H1 (cell line): Measurements from ENCODE around the gene OSBPL5. TPM values are rescaled to one million over a fixed set of nuclear protein-coding genes. Genes with fewer than 3 reads are reported as not detected.

Source experiments
- CEBPB ChIP-seq: IDR thresholded peaks from 2 replicates; pipeline ENCODE4 v1.6.1; 2012; ENCODE audit warnings: low read depth, low read length
- CHD2 ChIP-seq: IDR thresholded peaks from 2 replicates; pipeline ENCODE4 v1.6.1; 2012; ENCODE audit warnings: low read length, improper control_type of control experiment
- EP300 ChIP-seq, 2 experiments: IDR thresholded peaks; 1 replicate in 1 of 2; 2 replicates in 1 of 2; pipeline ENCODE4 v1.6.1; 2011 to 2012; ENCODE audit warnings: low read depth in 2 of 2, low read length in 2 of 2, mild to moderate bottlenecking in 2 of 2, borderline replicate concordance in 1 of 2, inconsistent platforms in 1 of 2, moderate library complexity in 1 of 2
- HDAC2 ChIP-seq, 2 experiments: fragments of 300-600 bp in 1 of 2; sonication (generic) in 1 of 2; IDR thresholded peaks; 2 replicates each; pipeline ENCODE4 v1.6.1; 2011 to 2012; ENCODE audit warnings: low read depth in 2 of 2, low read length in 2 of 2, mild to moderate bottlenecking in 2 of 2, moderate library complexity in 2 of 2, borderline replicate concordance in 1 of 2, inconsistent platforms in 1 of 2
- JUN ChIP-seq: IDR thresholded peaks from 2 replicates; pipeline ENCODE4 v1.6.1; 2011; ENCODE audit warnings: low read depth, mild to moderate bottlenecking, improper control_type of control experiment, low read length
- SIRT6 ChIP-seq: IDR thresholded peaks from one replicate; pipeline ENCODE4 v1.7.1; 2012; ENCODE audit warnings: low read length, inconsistent platforms
- SP4 ChIP-seq: IDR thresholded peaks from 2 replicates; pipeline ENCODE4 v1.6.1; 2012; ENCODE audit warnings: low read length, inconsistent platforms
- SUZ12 ChIP-seq: fragments of 200-600 bp; sonication (generic); IDR thresholded peaks from 2 replicates; pipeline ENCODE4 v1.6.1; 2012; ENCODE audit warnings: mild to moderate bottlenecking, inconsistent platforms, low read length, moderate library complexity, mixed read lengths
- polyA plus RNA-seq, 7 experiments: library from polyadenylated mRNA; depleted of rRNA in 3 of 7; stranded (reverse) in 5 of 7; unstranded in 2 of 7; fragments of >200 nt in 5 of 7; fragments of 200-250 nt in 2 of 7; gene quantifications; 1 replicate in 5 of 7; 2 replicates in 1 of 7; 4 replicates in 1 of 7; pipeline versions ENCODE4 v1.2.1 to v1.2.3, GENCODE V29; 2011 to 2013; ENCODE audit warnings: missing spikeins in 2 of 7, mixed read lengths in 2 of 7
- total RNA-seq: library from RNA; stranded (reverse); fragmentation: NEBNext Ultra II Directional; extraction: Animal tissue kit (Norgen Biotek cat#: 25700); gene quantifications from 2 replicates; pipeline ENCODE4 v1.2.1, GENCODE V29; 2021
- TF ChIP-seq, protein P1 (sequence below): IDR thresholded peaks from 2 replicates; pipeline ENCODE4 v1.6.1; 2012; ENCODE audit warnings: inconsistent platforms

OSBPL5 gene
- total and polyA plus RNA-seq, 2 of the 8 experiments (the other 6 are each of a cell fraction or from before 2014, with no cell fraction given): 3.4 to 9.9 TPM

DNA sequence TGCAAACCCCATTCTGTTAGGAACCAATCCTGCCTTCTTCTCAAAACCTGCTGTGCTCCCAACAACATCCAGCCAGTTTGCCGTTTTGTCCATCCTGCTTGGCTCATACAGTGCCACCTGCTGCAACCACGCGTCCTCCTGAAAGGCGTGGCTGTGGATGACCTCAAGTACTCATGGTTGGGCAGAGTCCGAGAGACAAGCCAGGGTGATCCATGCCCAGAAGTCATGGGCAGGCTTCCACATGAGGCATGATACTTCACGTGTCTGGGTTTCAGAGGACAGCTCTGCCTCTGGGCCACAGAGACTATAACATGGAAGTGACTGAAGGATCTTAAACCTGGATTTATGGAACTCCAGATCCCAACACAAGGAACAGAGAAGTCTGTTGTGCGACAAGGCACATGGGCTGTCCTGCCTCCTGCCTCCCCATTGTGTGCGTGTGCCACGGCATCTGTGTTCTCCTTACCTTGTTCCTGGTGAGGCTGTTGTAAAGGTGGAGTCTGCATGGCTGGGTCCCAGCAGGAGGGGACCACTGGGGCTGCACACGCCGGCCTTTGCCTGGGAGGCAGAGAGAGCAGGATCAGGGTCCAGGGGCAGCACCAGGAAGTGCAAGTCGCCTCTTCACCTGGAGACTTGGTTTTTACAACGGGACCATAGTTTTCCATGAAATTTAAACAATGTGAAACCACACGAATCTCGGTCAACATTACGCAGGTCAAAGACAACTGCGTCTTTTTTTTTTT lies 123.2 kb downstream of the OSBPL5 start (continued):
- TF ChIP-seq JUN (no peak), EP300 (IDR thresholded peaks at IDR 0.05; ENCODE audit: borderline replicate concordance in 1 of 2, low read depth in 2 of 2, low read length in 2 of 2) (no peak), HDAC2 (IDR thresholded peaks at IDR 0.05; ENCODE audit: borderline replicate concordance in 1 of 2, low read depth in 2 of 2, low read length in 2 of 2) (no peak), SP4 (no peak), SIRT6 (no peak), CEBPB (no peak), SUZ12 (no peak), CHD2 (no peak)
- TF ChIP-seq, protein P1, sequence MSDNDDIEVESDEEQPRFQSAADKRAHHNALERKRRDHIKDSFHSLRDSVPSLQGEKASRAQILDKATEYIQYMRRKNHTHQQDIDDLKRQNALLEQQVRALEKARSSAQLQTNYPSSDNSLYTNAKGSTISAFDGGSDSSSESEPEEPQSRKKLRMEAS: no peak
